ENCODE results near the gene TRIM29. TPM values are rescaled to one million over a fixed set of nuclear protein-coding genes. Genes with fewer than 3 reads are reported as not detected.

The TRIM29 gene
- total RNA-seq, 2 experiments from 2014 or later = not detected

GRCh38 chr11:120086651-120087050, 51.3 kb downstream of the TRIM29 start:
- no peak overlapping the region for H3K4me3 Mint-ChIP-seq
- DNase-seq = no peak
- no peak for ATAC-seq (ENCODE audit: poor library complexity)
- CTCF ChIA-PET = no interaction called here
- TF ChIP-seq CTCF (IDR thresholded peaks at IDR 0.05) = no peak
- Histone ChIP-seq H3K27ac (ENCODE audit: low read depth in 1 of 2, low read length in 2 of 2) (no peak overlapping the region), H3K4me1 (ENCODE audit: insufficient read depth, low read length) (no peaks in the 10 kb centered on the region), H3K27me3 (ENCODE audit: control insufficient read depth in 1 of 2, insufficient read depth in 2 of 2, low read length in 2 of 2) (no peaks in the 10 kb centered on the region), H3K36me3 (ENCODE audit: insufficient read depth, low read length) (no peaks in the 10 kb centered on the region), H3K9me3 (ENCODE audit: control insufficient read depth in 1 of 2, insufficient read depth in 1 of 2, low read length in 2 of 2) (peaks cover 0 to 12% of the 10 kb centered on the region in 2 experiments), H3K4me3 (ENCODE audit: low read length) (no peak overlapping the region)
- no peak overlapping the region for H3K27ac Mint-ChIP-seq
- H3K9me3 Mint-ChIP-seq = peaks cover 3% of the 10 kb centered on the region
- intact Hi-C loops (cut with DNase I, micrococcal nuclease) = no loop called here
- no peaks in the 10 kb centered on the region for H3K4me1 Mint-ChIP-seq (ENCODE audit: low read depth)
- H3K36me3 Mint-ChIP-seq (ENCODE audit: low read depth) = no peaks in the 10 kb centered on the region
- POLR2A ChIA-PET = no interaction called here
- H3K27me3 Mint-ChIP-seq = peaks cover 5% of the 10 kb centered on the region

- Histone ChIP-seq H3K27ac (ENCODE audit: low read depth in 1 of 2, low read length in 2 of 2) (no peak overlapping the region), H3K36me3 (ENCODE audit: insufficient read depth, low read length) (no peaks in the 10 kb centered on the region), H3K4me3 (ENCODE audit: low read length) (no peak overlapping the region), H3K27me3 (ENCODE audit: control insufficient read depth in 1 of 2, insufficient read depth in 2 of 2, low read length in 2 of 2) (no peaks in the 10 kb centered on the region), H3K4me1 (ENCODE audit: insufficient read depth, low read length) (no peaks in the 10 kb centered on the region), H3K9me3 (ENCODE audit: control insufficient read depth in 1 of 2, insufficient read depth in 1 of 2, low read length in 2 of 2) (peaks cover 0 to 29% of the 10 kb centered on the region in 2 experiments)
- intact Hi-C loops (cut with DNase I, micrococcal nuclease) = loop anchor here in 1 of 2 experiments (1.0 kb wide), 1 partner anchor 414 kb away; no protein-coding TSS in a partner anchor
- DNase-seq = peak in 5 of 14 experiments; percentile 8 to 37 (median 33)
- Mint-ChIP-seq H3K36me3 (ENCODE audit: low read depth) (no peaks in the 10 kb centered on the region), H3K27ac (no peak overlapping the region), H3K9me3 (no peaks in the 10 kb centered on the region), H3K27me3 (peaks cover 33% of the 10 kb centered on the region), H3K4me3 (no peak overlapping the region), H3K4me1 (ENCODE audit: low read depth) (no peaks in the 10 kb centered on the region)
- peak; percentile 44 for TF ChIP-seq CTCF (IDR thresholded peaks at IDR 0.05)
- no peak for ATAC-seq (ENCODE audit: poor library complexity)
- POLR2A ChIA-PET = no interaction called here
- CTCF ChIA-PET = interaction anchor here (1.1 kb wide), 1 partner anchor 351 kb away, joined by 6 read pairs; the partner anchor contains the start of gene NECTIN1
Observed at GRCh38 chr11:120079750-120080610, 57.9 kb downstream of the TRIM29 start.

- Mint-ChIP-seq H3K36me3 (ENCODE audit: low read depth) (no peaks in the 10 kb centered on the region), H3K9me3 (no peaks in the 10 kb centered on the region), H3K4me3 (no peak overlapping the region), H3K4me1 (ENCODE audit: low read depth) (no peaks in the 10 kb centered on the region), H3K27ac (no peak overlapping the region), H3K27me3 (peaks cover 35% of the 10 kb centered on the region)
- Histone ChIP-seq H3K9me3 (ENCODE audit: control insufficient read depth in 1 of 2, insufficient read depth in 1 of 2, low read length in 2 of 2) (peaks cover 0 to 27% of the 10 kb centered on the region in 2 experiments), H3K36me3 (ENCODE audit: insufficient read depth, low read length) (no peaks in the 10 kb centered on the region), H3K27me3 (ENCODE audit: control insufficient read depth in 1 of 2, insufficient read depth in 2 of 2, low read length in 2 of 2) (peaks cover 0 to 5% of the 10 kb centered on the region in 2 experiments), H3K27ac (ENCODE audit: low read depth in 1 of 2, low read length in 2 of 2) (no peak overlapping the region), H3K4me1 (ENCODE audit: insufficient read depth, low read length) (no peaks in the 10 kb centered on the region), H3K4me3 (ENCODE audit: low read length) (no peak overlapping the region)
- DNase-seq (no peak), ATAC-seq (ENCODE audit: poor library complexity) (no peak)
- ChIA-PET POLR2A (no interaction called here), CTCF (no interaction called here)
- intact Hi-C loops (cut with DNase I, micrococcal nuclease) = no loop called here
- no peak for TF ChIP-seq CTCF (IDR thresholded peaks at IDR 0.05)
Observed at GRCh38 chr11:120078397-120078796, 59.5 kb downstream of the TRIM29 start.

Data from CD4-positive, alpha-beta T cell (primary cell).